Measurements from ENCODE around the gene SSH3.
A peak's percentile ranks its signal among the peaks of the same experiment; 100 is the strongest.

The SSH3 gene

GRCh38 chr11:67355023-67355793 lies 51.9 kb downstream of the SSH3 start:
- Histone ChIP-seq H3K27me3 (ENCODE audit: control insufficient read depth, insufficient read depth, low read length) (no peaks in the 10 kb centered on the region), H3K27ac (ENCODE audit: low read depth, low read length) (peak overlapping the region; percentile 95), H3K9me3 (ENCODE audit: control insufficient read depth, insufficient read depth, low read length) (no peaks in the 10 kb centered on the region), H3K4me3 (ENCODE audit: low read depth, low read length) (no peak overlapping the region), H3K36me3 (ENCODE audit: control insufficient read depth, insufficient read depth, low read length) (no peaks in the 10 kb centered on the region), H3K4me1 (ENCODE audit: control insufficient read depth, insufficient read depth, low read length) (peaks cover 17% of the 10 kb centered on the region), H3K9ac (ENCODE audit: low read depth, low read length) (no peak overlapping the region)

- Histone ChIP-seq H3K27ac (ENCODE audit: low read depth, low read length) (no peak overlapping the region), H3K4me3 (ENCODE audit: low read depth, low read length) (no peak overlapping the region), H3K4me1 (ENCODE audit: control insufficient read depth, insufficient read depth, low read length) (peaks cover 17% of the 10 kb centered on the region), H3K9ac (ENCODE audit: low read depth, low read length) (no peak overlapping the region), H3K36me3 (ENCODE audit: control insufficient read depth, insufficient read depth, low read length) (no peaks in the 10 kb centered on the region), H3K27me3 (ENCODE audit: control insufficient read depth, insufficient read depth, low read length) (no peaks in the 10 kb centered on the region), H3K9me3 (ENCODE audit: control insufficient read depth, insufficient read depth, low read length) (no peaks in the 10 kb centered on the region)
Observed at GRCh38 chr11:67355794-67356386, 52.6 kb downstream of the SSH3 start.

DNA sequence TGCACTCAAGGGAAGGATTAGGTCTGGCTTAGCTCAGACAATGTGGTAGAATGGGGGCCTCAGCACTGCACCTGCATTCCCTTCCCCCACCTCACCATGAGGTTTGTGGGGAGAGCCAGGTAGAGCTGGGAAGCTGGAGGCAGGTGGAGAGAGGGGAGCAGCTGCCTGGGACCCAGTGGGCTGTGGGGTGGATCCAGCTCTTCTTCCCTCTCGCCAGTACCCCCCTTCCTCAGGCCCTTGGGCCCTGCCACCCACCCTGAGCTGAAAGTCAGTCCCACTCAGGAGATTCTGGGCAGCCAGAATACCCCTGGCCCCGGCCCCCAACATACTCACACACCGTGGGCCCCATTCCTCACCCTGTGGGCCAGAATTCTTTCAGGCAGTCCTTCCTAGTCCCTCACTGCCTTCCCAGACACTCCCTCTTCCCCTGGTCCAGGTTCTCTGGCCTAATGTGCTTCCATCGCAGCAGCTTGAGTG lies 53.1 kb downstream of the SSH3 start:
- Histone ChIP-seq H3K4me3 (ENCODE audit: low read depth, low read length) (no peak overlapping the region), H3K9me3 (ENCODE audit: control insufficient read depth, insufficient read depth, low read length) (no peaks in the 10 kb centered on the region), H3K36me3 (ENCODE audit: control insufficient read depth, insufficient read depth, low read length) (no peaks in the 10 kb centered on the region), H3K27me3 (ENCODE audit: control insufficient read depth, insufficient read depth, low read length) (no peaks in the 10 kb centered on the region; the same call in 1 of the 2 replicates), H3K4me1 (ENCODE audit: control insufficient read depth, insufficient read depth, low read length) (peaks cover 17% of the 10 kb centered on the region), H3K9ac (ENCODE audit: low read depth, low read length) (no peak overlapping the region), H3K27ac (ENCODE audit: low read depth, low read length) (no peak overlapping the region)

- H3K4me1 ChIP-seq (ENCODE audit: control insufficient read depth, insufficient read depth, low read length) = peaks cover 17% of the 10 kb centered on the region
- no peaks in the 10 kb centered on the region for H3K9me3 ChIP-seq (ENCODE audit: control insufficient read depth, insufficient read depth, low read length)
- no peaks in the 10 kb centered on the region; the same call in 1 of the 2 replicates for H3K27me3 ChIP-seq (ENCODE audit: control insufficient read depth, insufficient read depth, low read length)
- H3K27ac ChIP-seq (ENCODE audit: low read depth, low read length) = no peak overlapping the region
- no peak overlapping the region for H3K9ac ChIP-seq (ENCODE audit: low read depth, low read length)
- H3K36me3 ChIP-seq (ENCODE audit: control insufficient read depth, insufficient read depth, low read length) = no peaks in the 10 kb centered on the region
- no peak overlapping the region for H3K4me3 ChIP-seq (ENCODE audit: low read depth, low read length)
Observed at GRCh38 chr11:67356864-67357561, 53.7 kb downstream of the SSH3 start.

GRCh38 chr11:67357831-67358670 lies 54.7 kb downstream of the SSH3 start:
- H3K27me3 ChIP-seq (ENCODE audit: control insufficient read depth, insufficient read depth, low read length) = no peaks in the 10 kb centered on the region; the same call in 1 of the 2 replicates
- H3K27ac ChIP-seq (ENCODE audit: low read depth, low read length) = no peak overlapping the region
- no peak overlapping the region for H3K4me3 ChIP-seq (ENCODE audit: low read depth, low read length)
- H3K9me3 ChIP-seq (ENCODE audit: control insufficient read depth, insufficient read depth, low read length) = no peaks in the 10 kb centered on the region
- H3K9ac ChIP-seq (ENCODE audit: low read depth, low read length) = no peak overlapping the region
- no peaks in the 10 kb centered on the region for H3K36me3 ChIP-seq (ENCODE audit: control insufficient read depth, insufficient read depth, low read length)
- H3K4me1 ChIP-seq (ENCODE audit: control insufficient read depth, insufficient read depth, low read length) = peaks cover 13% of the 10 kb centered on the region; the same call in 1 of the 2 replicates

Data from HUES48 (cell line).